ENCODE results near the gene ANKAR. TPM values are rescaled to one million over a fixed set of nuclear protein-coding genes. Genes with fewer than 3 reads are reported as not detected.

The ANKAR gene, protein sequence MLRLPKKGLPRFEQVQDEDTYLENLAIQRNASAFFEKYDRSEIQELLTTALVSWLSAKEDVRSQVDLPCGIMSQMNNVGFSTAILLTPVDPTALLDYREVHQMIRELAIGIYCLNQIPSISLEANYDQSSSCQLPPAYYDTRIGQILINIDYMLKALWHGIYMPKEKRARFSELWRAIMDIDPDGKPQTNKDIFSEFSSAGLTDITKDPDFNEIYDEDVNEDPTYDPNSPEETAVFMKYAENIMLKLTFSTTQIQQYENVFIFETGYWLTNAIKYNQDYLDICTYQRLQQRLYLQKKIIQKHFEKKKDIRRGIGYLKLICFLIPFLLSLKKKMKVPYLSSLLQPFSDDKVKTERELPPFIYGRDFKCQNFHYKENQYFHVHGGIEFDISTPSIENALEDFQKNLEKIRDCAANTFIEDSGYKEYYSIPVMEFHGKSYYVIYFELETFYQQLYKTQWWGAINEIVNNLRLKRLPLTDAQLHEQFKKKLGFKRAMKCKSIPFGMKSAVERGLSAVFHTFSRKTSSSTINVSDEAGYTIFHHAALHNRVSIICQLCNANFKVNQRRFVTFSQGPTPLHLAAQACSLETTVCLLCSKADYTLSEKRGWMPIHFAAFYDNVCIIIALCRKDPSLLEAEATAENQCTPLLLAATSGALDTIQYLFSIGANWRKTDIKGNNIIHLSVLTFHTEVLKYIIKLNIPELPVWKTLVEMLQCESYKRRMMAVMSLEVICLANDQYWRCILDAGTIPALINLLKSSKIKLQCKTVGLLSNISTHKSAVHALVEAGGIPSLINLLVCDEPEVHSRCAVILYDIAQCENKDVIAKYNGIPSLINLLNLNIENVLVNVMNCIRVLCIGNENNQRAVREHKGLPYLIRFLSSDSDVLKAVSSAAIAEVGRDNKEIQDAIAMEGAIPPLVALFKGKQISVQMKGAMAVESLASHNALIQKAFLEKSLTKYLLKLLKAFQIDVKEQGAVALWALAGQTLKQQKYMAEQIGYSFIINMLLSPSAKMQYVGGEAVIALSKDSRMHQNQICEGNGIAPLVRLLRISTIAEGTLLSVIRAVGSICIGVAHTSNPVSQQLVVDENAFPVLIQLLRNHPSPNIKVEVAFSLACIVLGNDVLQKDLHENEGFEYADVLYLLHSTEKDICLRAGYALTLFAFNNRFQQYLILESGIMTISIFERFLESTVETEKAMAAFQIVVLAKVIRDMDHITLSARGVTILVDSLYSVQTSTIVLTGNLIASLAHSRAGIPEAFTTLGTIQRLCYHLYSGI (N-terminal part only)
- total RNA-seq (10 to 100 TPM in 1 of 2 donors, 1 to 10 TPM in 1; 8.0 to 10.0 TPM), total RNA-seq (11.9 to 15.4 reads per million in 2 donors)

DNA sequence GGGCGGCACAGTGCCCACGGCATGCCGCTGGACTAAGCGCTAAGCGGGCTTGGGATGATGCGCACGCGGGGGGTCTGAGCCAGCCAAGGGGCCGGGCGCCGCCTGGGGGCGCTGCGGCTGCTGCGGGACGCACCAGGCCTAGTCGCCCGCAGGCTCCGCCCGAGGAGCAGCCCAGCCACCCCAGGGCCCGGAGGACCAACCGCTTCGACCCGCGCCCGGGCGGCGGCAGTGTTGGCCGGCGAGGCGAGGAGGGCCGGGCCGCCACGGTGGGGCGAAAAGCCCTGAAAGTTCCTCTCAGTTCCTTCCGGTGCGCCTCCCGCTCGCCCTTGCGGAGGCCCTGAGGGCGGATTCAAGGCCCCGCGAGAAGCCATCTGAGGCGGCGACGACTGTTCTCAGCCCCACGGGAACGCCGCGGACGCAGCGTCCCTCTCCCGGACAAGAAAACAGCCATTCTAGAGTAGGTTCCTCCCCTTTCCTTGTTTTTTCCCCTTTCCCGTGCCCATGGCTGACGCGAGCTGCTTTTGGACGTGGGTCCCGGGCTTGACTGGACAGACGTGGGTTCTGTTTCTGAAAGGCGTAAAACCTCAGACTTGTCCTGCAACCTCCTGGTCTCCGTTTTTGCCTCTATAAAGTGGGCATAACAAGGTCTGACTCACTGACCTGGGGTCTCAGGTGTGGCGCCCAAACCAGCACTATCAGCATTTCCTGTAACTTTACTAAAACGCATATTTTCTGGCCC is at the start of gene ANKAR:
ANKAR (plus strand) TSS at position 297 of the 739 bp plus-strand sequence. CDS start 1,821 bp downstream, outside the sequence.
- DNase-seq (peak; percentile 75 to 77 (median 76)), ATAC-seq (peak; percentile 97)
- no peaks in the 10 kb centered on the region for H3K9me3 ChIP-seq (ENCODE audit: control insufficient read depth, low read length, poor library complexity, severe bottlenecking)
- Mint-ChIP-seq H3K27me3 (no peaks in the 10 kb centered on the region), H3K4me3 (peak within 1 kb of the TSS; percentile 93), H3K27ac (peak within 1 kb of the TSS; percentile 97), H3K4me1 (peaks cover 27% of the 10 kb centered on the region), H3K36me3 (ENCODE audit: low read depth) (peaks cover 9% of the 10 kb centered on the region)

DNA sequence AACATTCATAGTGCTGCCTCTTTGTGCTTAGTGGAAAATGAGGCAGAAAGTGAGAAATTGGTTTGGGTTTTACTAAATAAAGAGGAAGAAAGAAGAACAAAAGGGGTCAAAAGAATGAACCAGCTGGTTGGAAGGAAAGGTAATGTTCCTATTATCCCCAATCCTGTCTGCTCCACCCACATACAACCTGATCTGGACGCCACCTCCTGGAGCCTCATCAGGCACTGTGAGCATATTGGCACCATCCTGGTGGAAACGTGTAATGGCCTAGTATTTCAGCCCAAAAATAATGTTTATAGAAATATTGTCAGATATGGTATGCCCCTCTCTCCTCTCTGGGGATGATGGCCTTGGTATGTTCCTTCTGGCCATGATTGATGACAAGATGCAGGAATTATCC is 48.8 kb upstream of the ANKAR start:
- H3K27me3 Mint-ChIP-seq: no peaks in the 10 kb centered on the region
- H3K9me3 ChIP-seq (ENCODE audit: control insufficient read depth, low read length, poor library complexity, severe bottlenecking): no peaks in the 10 kb centered on the region

DNA sequence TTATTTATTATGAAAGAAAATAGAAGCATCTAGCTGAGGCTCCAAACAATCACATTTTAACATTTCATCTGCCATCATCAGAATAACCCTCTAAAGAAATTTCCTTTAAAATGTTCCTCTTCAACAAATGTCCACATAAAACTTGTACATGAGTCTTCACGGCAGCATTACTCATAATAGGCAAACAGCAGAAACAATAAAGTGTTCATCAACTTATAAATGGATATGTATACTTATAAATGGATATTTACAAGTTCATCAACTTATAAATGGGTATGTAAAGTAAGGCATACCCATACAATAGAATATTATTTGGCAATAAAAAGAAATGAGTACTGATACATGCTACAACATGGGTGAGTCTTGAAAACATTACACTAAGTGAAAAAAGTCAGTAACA is 46.7 kb upstream of the ANKAR start:
- Mint-ChIP-seq H3K27ac (no peak overlapping the region), H3K4me1 (peaks cover 16% of the 10 kb centered on the region), H3K36me3 (ENCODE audit: low read depth) (no peaks in the 10 kb centered on the region), H3K27me3 (no peaks in the 10 kb centered on the region), H3K4me3 (no peak overlapping the region)
- no peak for DNase-seq
- no peak for ATAC-seq
- no peaks in the 10 kb centered on the region for H3K9me3 ChIP-seq (ENCODE audit: control insufficient read depth, low read length, poor library complexity, severe bottlenecking)

More for the DNA sequence above, 48.8 kb upstream of the ANKAR start:
- H3K4me3 Mint-ChIP-seq: no peak overlapping the region
- peaks cover 18% of the 10 kb centered on the region for H3K4me1 Mint-ChIP-seq
- DNase-seq (no peak), ATAC-seq (no peak)
- H3K27ac Mint-ChIP-seq: no peak overlapping the region
- no peaks in the 10 kb centered on the region for H3K36me3 Mint-ChIP-seq (ENCODE audit: low read depth)

DNA sequence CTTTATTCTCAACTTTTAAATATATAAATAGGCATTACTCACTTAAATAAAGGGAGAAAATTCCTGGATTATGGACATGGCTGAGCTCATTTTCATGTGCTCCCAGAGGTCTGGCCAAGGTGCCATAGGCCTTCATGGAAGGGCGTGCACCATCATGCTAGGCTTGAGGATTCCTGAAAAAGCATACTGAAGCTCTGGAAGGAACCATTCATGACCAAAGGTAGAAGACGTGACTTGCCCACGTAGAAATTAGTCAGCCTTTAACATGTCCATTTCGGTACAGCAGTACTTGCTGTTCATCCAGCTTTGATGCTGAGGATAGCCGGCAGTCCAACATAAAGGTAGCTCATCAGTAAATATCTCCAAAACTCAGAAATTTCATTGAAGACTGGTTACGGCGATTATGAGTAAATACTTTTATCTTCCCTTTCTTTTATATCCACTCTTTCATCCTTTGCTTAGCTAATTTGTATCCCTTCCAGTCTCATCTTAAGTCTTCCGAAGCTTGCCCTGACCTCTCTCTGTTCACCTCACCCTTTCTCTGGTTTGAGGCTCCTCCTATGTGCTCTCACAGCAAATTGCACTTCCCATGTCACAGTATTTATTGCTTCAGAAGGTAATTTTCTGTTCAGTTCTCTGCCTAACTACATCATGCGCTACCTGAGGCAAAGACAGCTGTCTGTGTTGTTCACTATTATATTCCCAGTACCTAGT is 45.5 kb upstream of the ANKAR start:
- H3K9me3 ChIP-seq (ENCODE audit: control insufficient read depth, low read length, poor library complexity, severe bottlenecking): no peaks in the 10 kb centered on the region
- DNase-seq (no peak), ATAC-seq (no peak)
- H3K4me3 Mint-ChIP-seq: no peak overlapping the region
- peak overlapping the region; percentile 1 for H3K27ac Mint-ChIP-seq
- no peaks in the 10 kb centered on the region for H3K36me3 Mint-ChIP-seq (ENCODE audit: low read depth)
- H3K27me3 Mint-ChIP-seq: no peaks in the 10 kb centered on the region
- H3K4me1 Mint-ChIP-seq: peaks cover 19% of the 10 kb centered on the region

DNA sequence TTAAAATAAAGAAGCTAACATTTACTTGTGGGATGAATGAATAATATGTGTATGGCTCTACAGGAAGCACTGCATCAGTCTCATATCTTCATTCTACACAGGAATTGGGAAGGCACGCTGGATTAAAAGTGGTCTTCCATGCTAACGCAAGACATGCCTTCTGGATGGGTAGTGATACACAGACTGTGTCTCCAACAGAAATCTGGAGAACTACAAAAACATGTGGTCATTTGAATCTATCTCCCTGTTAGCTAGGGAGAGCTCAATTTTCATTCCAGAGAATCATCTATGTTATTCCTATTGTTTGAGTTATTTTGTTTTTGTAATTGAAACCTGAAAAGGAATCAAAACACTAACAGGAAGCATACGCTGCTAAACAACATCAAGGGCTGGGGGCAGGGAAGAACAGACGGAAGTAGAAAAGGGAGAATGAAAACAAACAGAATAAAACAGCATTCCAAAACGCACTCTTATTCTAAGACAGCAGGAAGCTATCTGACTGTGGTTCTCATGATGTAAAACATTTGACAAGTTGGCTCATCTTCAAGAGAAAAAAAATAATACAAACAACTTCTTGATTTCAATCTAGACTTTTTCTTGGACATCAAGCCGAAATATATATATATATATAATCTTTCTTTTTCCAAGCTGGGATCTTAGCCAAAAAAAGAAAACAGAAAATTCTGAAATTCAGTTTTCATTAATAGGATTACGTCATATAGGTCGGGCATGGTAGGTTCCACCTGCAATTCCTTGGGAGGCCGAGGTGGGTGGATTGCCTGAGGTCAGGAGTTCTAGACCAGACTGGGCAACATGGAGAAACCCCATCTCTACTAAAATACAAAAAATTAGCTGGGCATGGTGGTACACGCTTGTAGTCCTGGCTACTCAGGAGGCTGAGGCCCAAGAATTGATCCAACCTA is 44.7 kb upstream of the ANKAR start:
- Mint-ChIP-seq H3K27ac (peak overlapping the region; percentile 1), H3K36me3 (ENCODE audit: low read depth) (no peaks in the 10 kb centered on the region), H3K4me3 (no peak overlapping the region), H3K4me1 (peaks cover 13% of the 10 kb centered on the region), H3K27me3 (no peaks in the 10 kb centered on the region)
- ATAC-seq (no peak), DNase-seq (no peak)
- no peaks in the 10 kb centered on the region for H3K9me3 ChIP-seq (ENCODE audit: control insufficient read depth, low read length, poor library complexity, severe bottlenecking)

DNA sequence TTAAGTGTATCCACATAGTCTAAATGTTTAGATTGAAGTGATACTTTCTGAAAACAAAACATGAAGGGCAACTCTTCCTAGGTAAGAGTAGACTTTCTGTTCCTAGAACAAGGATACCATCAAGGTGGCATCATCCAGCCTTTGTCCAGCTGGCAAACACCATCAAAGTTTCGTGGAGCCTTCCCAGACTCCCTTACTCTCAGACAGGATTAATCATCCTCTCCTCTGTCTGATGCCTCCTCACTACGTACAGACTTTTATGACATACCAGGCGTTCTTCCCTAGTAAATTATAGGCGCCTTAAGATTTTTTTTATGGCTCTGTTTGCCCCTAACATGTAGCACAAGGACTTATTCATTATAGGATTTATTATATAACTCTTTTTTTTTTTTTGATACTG is 42.6 kb upstream of the ANKAR start:
- ATAC-seq: no peak
- Mint-ChIP-seq H3K27me3 (no peaks in the 10 kb centered on the region), H3K4me1 (peaks cover 6% of the 10 kb centered on the region), H3K4me3 (no peak overlapping the region), H3K36me3 (ENCODE audit: low read depth) (no peaks in the 10 kb centered on the region), H3K27ac (peak overlapping the region; percentile 43)
- DNase-seq: no peak
- H3K9me3 ChIP-seq (ENCODE audit: control insufficient read depth, low read length, poor library complexity, severe bottlenecking): no peaks in the 10 kb centered on the region

DNA sequence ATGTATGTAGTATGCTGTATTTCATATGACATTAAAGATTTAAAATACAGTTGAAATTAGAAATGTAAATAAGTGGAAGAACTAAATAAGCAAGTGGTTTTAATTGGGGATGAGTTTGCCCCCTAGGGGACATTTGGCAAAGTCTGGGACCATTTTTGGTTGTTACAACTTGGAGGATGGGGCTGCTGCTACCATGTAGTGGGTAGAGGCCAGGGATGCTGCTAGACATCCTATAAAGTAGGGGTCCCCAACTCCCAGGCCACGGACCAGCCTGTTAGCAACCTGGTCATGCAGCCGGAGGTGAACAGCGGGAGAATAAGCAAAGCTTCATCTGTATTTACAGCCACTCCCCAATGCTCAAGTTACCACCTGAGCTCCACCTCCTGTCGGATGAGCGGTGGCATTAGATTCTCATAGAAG is 41.1 kb upstream of the ANKAR start:
- peak; percentile 57 for ATAC-seq
- no peaks in the 10 kb centered on the region for H3K27me3 Mint-ChIP-seq
- H3K27ac Mint-ChIP-seq: no peak overlapping the region
- H3K4me1 Mint-ChIP-seq: peaks cover 6% of the 10 kb centered on the region
- DNase-seq: peak in 1 of 3 donors; percentile 9
- H3K9me3 ChIP-seq (ENCODE audit: control insufficient read depth, low read length, poor library complexity, severe bottlenecking): no peaks in the 10 kb centered on the region
- H3K36me3 Mint-ChIP-seq (ENCODE audit: low read depth): peaks cover 2% of the 10 kb centered on the region
- H3K4me3 Mint-ChIP-seq: no peak overlapping the region

DNA sequence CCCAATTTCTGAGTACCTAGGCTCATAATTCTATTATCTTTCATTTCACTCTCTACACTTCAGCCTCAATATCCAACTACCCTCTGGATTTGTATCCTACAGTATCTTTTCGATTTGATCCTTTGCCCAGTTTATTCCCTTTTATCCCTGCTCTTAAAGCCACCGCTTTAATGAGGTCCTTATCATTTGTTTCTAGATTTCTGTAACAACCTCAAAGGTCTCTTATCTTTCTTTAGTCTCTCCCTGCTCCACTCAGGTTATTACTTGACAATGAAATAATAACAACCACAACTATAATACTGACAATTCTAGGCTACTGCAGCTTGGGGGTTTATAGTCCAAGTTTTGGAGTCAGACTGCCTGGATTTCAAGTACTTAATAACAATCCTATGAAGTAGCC is 39.1 kb upstream of the ANKAR start:
- H3K4me1 Mint-ChIP-seq: peaks cover 3% of the 10 kb centered on the region

DNA sequence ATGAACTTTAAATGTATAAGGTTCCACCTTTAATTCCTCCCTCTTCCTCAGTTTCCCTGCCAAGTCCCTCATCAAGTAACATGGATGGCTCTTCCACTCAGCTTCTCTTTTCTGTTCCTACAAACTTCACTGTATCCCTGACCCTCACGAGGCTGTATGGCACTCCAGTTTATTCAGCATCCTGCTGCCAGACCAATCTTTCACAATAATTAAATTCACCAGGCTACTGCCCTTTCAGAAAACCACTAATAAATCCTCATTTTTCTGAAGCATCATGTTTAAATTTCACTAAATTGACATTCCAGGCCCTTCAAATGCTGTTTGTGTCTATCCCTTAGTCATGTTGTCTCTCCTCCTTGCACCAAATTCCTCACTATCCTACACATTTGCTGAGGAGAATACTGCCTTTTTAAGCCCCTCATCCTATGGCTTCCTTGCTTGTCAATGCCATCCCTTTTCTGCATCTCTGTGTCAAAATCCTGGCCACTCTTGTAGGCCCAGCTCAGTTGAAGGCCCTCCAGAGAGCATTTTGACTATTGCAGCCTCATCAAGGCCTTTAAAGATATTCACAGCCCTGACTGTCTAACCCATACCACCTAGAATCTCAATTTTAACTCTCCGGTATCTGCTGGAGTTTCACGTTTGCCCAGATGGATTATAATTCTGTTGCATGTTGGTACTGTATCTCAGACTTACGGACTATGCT is 36.0 kb upstream of the ANKAR start:
- Mint-ChIP-seq H3K27ac (no peak overlapping the region), H3K4me1 (no peaks in the 10 kb centered on the region), H3K36me3 (ENCODE audit: low read depth) (peaks cover 2% of the 10 kb centered on the region), H3K27me3 (no peaks in the 10 kb centered on the region), H3K4me3 (no peak overlapping the region)
- ATAC-seq (no peak), DNase-seq (no peak)
- no peaks in the 10 kb centered on the region for H3K9me3 ChIP-seq (ENCODE audit: control insufficient read depth, low read length, poor library complexity, severe bottlenecking)

More for the DNA sequence above, 39.1 kb upstream of the ANKAR start:
- no peak for ATAC-seq
- Mint-ChIP-seq H3K27ac (no peak overlapping the region), H3K4me3 (no peak overlapping the region), H3K27me3 (no peaks in the 10 kb centered on the region), H3K36me3 (ENCODE audit: low read depth) (peaks cover 2% of the 10 kb centered on the region)
- no peaks in the 10 kb centered on the region for H3K9me3 ChIP-seq (ENCODE audit: control insufficient read depth, low read length, poor library complexity, severe bottlenecking)
- no peak for DNase-seq

DNA sequence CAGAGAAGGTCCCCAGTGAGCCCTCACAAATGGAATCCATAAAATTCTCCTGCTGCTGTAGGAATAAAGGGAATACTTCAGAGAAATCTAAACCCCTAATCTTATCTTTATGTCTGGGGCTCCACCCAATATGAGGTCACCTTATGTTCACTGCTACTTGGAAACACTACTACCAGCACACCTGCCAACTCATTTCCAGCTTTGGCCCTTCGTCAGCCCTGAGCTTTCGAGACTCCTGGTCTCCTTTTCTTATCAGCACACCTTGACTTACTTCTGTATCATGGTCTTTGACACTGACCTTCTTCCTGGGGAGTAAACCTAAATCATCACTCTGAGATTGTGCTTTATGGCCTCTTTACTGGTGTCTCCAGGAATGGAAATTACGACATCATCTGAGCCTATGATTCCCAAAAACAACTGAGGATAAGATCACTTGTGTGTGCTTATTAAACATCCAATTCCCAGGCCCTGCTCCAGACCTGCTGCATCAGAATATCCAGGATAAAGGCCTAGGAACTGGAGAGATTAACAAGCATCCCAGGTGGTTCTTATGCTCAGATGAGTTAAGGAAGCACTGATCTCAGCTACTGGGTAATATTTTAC is 35.4 kb upstream of the ANKAR start:
- Mint-ChIP-seq H3K27me3 (no peaks in the 10 kb centered on the region), H3K36me3 (ENCODE audit: low read depth) (peaks cover 2% of the 10 kb centered on the region), H3K4me1 (no peaks in the 10 kb centered on the region), H3K27ac (no peak overlapping the region), H3K4me3 (no peak overlapping the region)
- DNase-seq (no peak), ATAC-seq (no peak)
- H3K9me3 ChIP-seq (ENCODE audit: control insufficient read depth, low read length, poor library complexity, severe bottlenecking): no peaks in the 10 kb centered on the region
